SJSA1 (cell line): Measurements from ENCODE around the gene MFSD11. TPM values are rescaled to one million over a fixed set of nuclear protein-coding genes. Genes with fewer than 3 reads are reported as not detected.
"Not testable (repeated sequence)": the region's sequence is repeated elsewhere in the genome, so short reads cannot be mapped to it uniquely, and the experiment has no call there.

Experiments used
- DNase-seq, 2 experiments: peaks; one replicate each; pipeline ENCODE4 v3.0.0-alpha.2; 2015 to 2020; ENCODE audit warnings: low spot score in 2 of 2, low read depth in 1 of 2
- H3K27ac ChIP-seq: fragments of 250-450 bp; sonication (Bioruptor Pico); 2 replicates; pipeline ENCODE4 v1.5.1; 2020; ENCODE audit warnings: mild to moderate bottlenecking, moderate library complexity
- H3K27me3 ChIP-seq: fragments of 250-450 bp; sonication (Bioruptor Pico); replicated peaks from 2 replicates; pipeline ENCODE4 v1.5.1; 2020; ENCODE audit warnings: mild to moderate bottlenecking, moderate library complexity
- H3K36me3 ChIP-seq: fragments of 250-450 bp; sonication (Bioruptor Pico); 2 replicates; pipeline ENCODE4 v1.5.1; 2020; ENCODE audit warnings: mild to moderate bottlenecking
- H3K4me1 ChIP-seq: fragments of 250-450 bp; sonication (Bioruptor Pico); replicated peaks from 2 replicates; pipeline ENCODE4 v1.6.1; 2021; ENCODE audit warnings: mild to moderate bottlenecking
- H3K4me3 ChIP-seq: fragments of 250-450 bp; sonication (Bioruptor Pico); 2 replicates; pipeline ENCODE4 v1.5.1; 2020; ENCODE audit warnings: mild to moderate bottlenecking
- H3K9me3 ChIP-seq: fragments of 250-450 bp; sonication (Bioruptor Pico); replicated peaks from 2 replicates; pipeline ENCODE4 v1.5.1; 2020; ENCODE audit warnings: mild to moderate bottlenecking
- total RNA-seq: library from RNA; depleted of rRNA; stranded (reverse); fragments of >200 nt; shearing (Covaris generic); gene quantifications from 2 replicates; pipeline ENCODE4 v1.2.3, GENCODE V29; 2014

MFSD11 gene
- total RNA-seq, 1 experiment from 2014 or later, result 37.3 TPM

DNA sequence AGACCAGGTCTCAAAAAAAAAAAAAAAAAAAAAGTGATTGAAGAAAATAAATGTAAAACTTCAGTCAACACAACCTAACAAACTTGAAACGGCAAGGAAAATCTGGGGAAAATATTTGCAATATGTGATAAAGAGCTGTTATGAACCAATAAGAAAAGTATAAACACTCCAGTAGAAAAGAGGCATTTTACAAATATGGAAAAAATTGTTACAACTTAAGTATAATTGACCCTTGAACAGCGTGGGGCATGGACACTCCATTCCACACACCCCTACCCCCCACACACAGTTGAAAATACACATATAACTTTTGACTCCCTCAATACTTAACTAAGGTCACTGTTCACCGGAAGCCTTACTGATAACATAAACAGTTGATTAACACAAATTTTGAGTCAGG lies 20.7 kb downstream of the MFSD11 start:
- Histone ChIP-seq H3K9me3 (no peaks in the 10 kb centered on the region), H3K27ac (no peak overlapping the region), H3K27me3 (no peaks in the 10 kb centered on the region), H3K36me3 (peaks cover 18% of the 10 kb centered on the region; the same call in 1 of the 2 replicates), H3K4me1 (peaks cover 7% of the 10 kb centered on the region), H3K4me3 (no peak overlapping the region)
- no peak for DNase-seq

DNA sequence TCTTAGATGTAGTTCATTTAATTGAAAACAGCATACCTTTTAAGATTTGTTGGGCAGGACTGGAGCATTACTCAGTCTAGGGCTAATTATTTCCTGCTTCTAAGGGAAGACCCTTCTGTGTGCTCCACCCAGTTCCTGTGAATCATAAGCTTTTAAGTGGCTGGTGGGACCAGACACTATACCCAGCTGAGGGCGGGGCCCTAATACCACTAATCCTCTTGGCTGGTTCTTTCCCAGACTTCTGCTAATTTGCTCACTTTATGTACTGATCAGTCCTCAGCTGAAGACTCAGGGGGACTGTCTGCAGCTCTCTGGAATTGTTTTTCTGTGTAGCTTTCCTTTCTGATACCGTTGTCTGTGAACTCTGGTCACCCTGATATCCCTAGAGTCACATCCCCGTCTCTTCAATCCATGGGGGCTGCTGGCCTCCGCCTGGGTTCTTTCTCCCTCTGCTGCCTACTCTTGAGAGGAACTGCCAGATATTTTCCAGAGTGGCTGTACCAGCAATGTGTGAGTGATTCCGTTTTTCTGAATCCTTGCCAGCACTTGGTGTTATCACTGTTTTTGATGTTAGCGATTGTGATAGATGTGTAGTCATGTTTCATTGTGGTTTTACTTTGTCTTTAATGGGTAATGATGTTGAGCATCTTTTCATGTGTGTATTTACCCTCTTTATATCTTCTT lies 35.1 kb downstream of the MFSD11 start:
- H3K9me3 ChIP-seq, result no peaks in the 10 kb centered on the region
- H3K4me1 ChIP-seq, result peaks cover 27% of the 10 kb centered on the region
- peak overlapping the region; percentile 56 for H3K27ac ChIP-seq
- peak overlapping the region; percentile 8; the same call in 1 of the 2 replicates for H3K4me3 ChIP-seq
- H3K36me3 ChIP-seq, result peaks cover 10% of the 10 kb centered on the region; the same call in 1 of the 2 replicates
- no peaks in the 10 kb centered on the region for H3K27me3 ChIP-seq
- peak; percentile 86 to 91 for DNase-seq

DNA sequence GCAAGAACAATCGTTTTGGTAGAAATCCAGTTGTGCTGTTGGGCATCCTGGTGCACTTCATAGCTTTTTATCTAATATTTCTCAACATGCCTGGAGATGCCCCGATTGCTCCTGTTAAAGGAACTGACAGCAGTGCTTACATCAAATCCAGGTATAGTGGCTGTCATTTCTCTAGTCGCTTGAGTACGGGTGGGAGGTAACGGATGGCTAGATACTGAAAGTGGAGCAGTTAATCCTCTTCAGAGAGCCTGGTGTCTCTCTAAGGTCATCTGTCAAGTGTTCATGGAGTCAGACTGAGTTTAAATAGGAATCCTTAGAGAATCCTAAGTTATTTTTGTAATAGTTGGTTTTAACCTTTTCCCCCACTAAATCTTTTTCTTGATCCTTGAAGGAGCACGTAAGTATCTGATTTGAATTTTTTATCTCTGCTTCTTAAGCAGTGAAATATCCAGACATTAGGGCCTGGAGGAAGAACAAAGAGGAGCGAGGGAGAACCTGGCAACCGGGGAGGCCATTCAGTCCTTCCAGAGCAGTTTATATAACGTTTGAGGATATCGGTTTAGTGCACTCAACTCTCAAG lies 37.2 kb downstream of the MFSD11 start:
- peaks cover 28% of the 10 kb centered on the region for H3K4me1 ChIP-seq
- no peaks in the 10 kb centered on the region for H3K27me3 ChIP-seq

DNA sequence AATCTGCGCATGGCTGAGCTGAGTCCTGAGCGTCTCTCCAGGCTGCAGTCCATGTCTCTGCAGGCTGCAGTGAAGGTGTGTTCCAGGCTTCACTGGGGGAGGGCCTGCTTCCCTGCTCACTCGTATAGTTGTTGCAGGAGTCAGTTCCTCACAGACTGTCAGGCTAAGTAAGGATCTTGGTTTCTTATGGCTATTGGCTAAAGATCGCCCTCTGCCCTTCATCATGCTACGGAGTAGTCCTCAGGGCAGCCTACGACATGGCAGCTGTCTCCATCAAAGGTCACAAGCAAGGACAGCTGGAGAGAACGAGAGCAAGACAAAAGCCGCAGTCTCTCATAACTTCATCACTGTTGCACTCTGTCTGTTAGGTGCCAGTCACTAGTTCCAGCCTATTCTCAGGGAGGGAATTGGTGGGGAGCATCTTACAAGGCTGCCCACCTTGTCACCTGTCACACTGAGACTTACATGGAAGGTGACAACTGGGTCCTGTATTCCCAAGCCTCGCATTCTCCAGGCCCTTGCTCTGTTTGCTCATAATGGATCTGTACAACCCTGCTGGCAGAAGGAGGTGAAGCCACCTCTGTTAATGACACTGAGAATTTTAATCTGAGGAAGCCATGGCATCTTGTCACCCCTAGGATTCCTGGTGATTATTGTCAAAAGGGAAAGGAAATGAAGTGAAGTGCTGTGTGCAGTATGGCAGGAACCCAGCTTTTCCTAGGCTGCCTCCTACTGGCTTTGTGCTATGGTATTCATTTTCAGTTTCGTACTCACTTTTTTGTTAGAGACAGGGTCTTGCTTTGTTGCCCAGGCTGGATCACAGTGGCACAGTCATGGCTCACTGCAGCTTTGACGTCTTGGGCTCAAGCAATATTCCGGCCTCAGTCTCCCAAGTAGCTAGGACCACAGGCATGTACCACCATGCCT lies 43.4 kb downstream of the MFSD11 start:
- no peaks in the 10 kb centered on the region for H3K9me3 ChIP-seq
- no peak overlapping the region for H3K4me3 ChIP-seq
- DNase-seq, result no peak
- no peaks in the 10 kb centered on the region for H3K27me3 ChIP-seq
- no peak overlapping the region for H3K27ac ChIP-seq
- H3K4me1 ChIP-seq, result peaks cover 13% of the 10 kb centered on the region
- peaks cover 28% of the 10 kb centered on the region for H3K36me3 ChIP-seq

More for the DNA sequence above, 37.2 kb downstream of the MFSD11 start:
- Histone ChIP-seq H3K36me3 (peaks cover 18% of the 10 kb centered on the region; the same call in 1 of the 2 replicates), H3K27ac (no peak overlapping the region), H3K4me3 (no peak overlapping the region), H3K9me3 (no peaks in the 10 kb centered on the region)
- no peak for DNase-seq

DNA sequence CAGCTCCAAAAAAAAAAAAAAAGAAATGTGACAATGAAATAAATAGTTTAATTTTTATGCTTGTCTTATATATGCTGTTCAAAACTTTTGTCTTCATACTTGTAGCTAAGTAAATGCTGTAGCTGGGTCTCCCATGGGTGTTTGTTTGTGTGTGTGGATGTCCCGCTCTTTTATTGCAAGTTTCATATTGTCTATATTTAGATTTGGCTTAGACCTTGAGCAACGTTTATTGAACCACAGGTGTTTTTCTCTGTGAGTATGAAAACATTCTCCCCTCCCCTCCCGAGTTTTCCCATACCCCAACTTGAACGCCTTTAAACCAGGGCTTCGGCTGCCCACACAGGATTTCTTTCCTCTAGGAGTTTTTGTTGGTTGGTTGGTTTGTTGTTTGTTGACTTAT lies 45.2 kb downstream of the MFSD11 start:
- H3K27me3 ChIP-seq, result no peaks in the 10 kb centered on the region
- peaks cover 11% of the 10 kb centered on the region for H3K4me1 ChIP-seq
- H3K27ac ChIP-seq, result no peak overlapping the region
- no peak overlapping the region for H3K4me3 ChIP-seq
- peaks cover 23% of the 10 kb centered on the region for H3K36me3 ChIP-seq
- no peak for DNase-seq
- H3K9me3 ChIP-seq, result no peaks in the 10 kb centered on the region

DNA sequence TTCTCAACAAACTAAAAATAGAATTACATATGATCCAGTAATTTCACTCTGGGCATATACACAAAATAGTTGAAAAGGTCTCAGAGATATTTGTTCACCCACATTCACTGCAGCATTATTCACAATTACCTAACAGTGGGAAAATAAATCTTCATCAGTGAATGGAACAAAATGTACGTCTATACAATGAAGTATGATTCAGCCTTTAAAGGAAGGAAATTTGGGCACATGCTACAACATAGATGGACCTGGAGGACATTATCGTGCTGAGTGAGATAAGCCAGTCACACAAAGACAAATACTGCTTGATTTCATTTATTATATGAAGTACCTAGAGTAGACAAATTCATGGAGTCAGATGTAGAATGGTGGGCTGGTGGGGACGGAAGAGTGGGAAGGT lies 47.0 kb downstream of the MFSD11 start:
- Histone ChIP-seq H3K27ac (no peak overlapping the region), H3K27me3 (no peaks in the 10 kb centered on the region), H3K36me3 (peaks cover 17% of the 10 kb centered on the region), H3K4me3 (no peak overlapping the region), H3K4me1 (peaks cover 28% of the 10 kb centered on the region), H3K9me3 (no peaks in the 10 kb centered on the region)
- no peak for DNase-seq

DNA sequence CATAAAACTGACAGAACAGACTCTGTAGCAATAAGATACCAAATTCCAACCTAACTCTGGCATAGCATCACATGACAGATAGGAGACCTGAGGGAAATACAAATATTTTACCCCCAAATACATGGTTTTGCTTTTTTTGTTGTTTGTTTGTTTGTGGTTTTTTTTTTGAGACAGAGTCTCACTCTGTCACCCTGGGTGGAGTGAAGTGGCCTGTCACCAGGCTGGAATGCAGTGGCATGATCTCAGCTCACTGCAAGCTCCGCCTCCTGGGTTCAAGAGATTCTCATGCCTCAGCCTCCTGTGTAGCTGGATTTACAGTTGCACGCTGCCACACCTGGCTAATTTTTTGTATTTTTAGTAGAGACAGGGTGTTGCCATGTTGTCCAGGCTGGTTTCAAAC lies 49.9 kb downstream of the MFSD11 start:
- peak overlapping the region; percentile 29 for H3K27ac ChIP-seq
- not testable (repeated sequence) for H3K36me3 ChIP-seq, H3K27me3 ChIP-seq, H3K4me3 ChIP-seq, H3K9me3 ChIP-seq
- H3K4me1 ChIP-seq, result peaks cover 47% of the 10 kb centered on the region
- DNase-seq, result peak; percentile 88 to 89

DNA sequence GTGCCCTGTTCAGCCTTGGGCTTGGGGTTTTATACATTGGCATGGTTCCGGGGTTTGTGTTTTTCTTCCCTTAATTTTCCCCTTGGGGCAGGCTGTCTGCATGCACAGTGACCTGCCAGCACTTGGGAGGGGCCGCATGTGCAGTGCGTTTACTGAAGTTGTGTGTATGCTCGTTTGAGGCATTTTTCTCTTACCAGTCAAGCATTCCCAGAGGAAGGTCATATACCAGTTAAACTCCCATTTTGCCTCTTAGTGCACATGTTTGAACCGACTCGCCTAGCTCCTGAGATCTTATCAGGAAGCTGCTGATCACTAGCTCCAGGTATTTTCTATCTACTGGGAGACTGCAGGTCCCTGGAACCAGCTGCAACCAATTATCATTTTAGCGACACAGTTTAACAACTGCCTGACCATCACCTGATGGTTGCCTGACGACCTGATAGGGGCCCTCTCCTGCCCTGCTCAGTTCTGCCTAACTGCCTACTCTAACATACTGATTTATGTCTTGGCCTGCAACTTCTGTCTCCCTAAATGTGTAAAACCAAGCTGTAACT lies 51.4 kb downstream of the MFSD11 start:
- Histone ChIP-seq H3K9me3 (no peaks in the 10 kb centered on the region), H3K4me3 (no peak overlapping the region), H3K27ac (no peak overlapping the region), H3K27me3 (no peaks in the 10 kb centered on the region), H3K4me1 (peaks cover 51% of the 10 kb centered on the region), H3K36me3 (peaks cover 10% of the 10 kb centered on the region; the same call in 1 of the 2 replicates)
- peak in 1 of 2 experiments; percentile 33 for DNase-seq

DNA sequence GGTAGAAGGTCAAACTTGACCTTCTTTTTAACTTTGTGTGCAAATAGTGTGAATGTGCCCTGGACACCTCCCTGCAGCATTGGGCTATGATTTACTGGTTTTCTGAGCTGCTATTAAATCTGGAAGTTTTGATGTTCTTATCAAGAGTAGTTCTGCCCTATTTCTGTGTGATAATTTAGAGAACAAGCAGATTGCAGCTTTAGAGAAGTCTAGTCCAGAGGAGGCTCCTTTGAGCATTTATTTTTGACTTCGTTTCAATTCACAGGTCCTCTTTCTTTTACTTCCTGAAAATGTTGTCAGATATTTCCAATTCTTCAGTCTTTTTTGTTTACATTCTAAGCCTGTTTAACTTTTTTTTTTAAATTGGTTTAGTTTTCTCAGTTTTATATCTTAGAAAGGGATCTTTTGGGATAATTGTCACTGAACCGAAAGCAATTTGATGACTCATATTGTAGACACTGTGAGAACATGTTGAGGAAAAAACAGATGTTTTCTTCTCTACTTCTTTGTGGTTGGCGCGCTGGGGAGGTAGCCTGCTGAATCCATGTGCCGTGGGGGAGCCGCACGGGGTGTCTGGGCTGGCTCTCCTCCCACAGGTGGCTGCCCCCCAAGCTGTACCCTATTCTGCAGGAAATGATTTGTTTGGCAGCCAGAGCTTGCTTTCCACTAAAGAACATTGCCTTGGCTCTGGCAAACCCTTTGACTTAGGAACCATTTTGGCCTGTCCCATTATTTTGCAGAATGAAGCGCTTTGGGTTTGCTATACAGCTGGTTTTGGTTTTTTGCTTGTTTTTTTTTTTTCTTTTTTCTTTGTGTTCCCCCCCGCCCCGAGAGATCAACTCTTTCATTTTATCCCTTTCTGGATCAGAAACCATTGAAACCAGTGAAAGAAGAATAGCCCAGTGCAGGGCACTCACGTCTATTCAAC lies 53.4 kb downstream of the MFSD11 start:
- H3K36me3 ChIP-seq, result 0 out of 2 replicates have a peak, but pooled peaks cover 3% of the 10 kb centered on the region
- H3K4me1 ChIP-seq, result peaks cover 55% of the 10 kb centered on the region
- DNase-seq, result peak; percentile 79 to 90
- H3K9me3 ChIP-seq, result no peaks in the 10 kb centered on the region
- peak overlapping the region; percentile 43 for H3K27ac ChIP-seq
- H3K4me3 ChIP-seq, result no peak overlapping the region
- H3K27me3 ChIP-seq, result no peaks in the 10 kb centered on the region

DNA sequence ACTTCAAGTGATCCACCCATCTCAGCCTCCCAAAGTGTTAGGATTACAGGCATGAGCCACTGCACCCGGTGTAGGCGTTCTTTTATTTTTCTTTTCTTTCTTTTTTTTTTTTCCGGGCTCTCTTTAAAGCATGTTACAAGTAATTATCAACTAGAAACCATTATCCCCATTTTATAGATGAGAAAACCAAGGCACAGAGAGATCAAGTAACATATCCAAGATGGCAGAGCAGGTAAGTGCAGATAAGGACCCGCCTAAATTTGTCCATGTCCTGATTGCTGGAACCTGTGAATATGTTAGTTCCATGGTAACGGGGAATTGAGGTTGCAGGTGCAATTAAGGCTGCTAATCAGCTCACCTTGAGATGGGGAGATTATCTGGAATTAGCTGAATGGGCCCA lies 54.4 kb downstream of the MFSD11 start:
- Histone ChIP-seq H3K4me3 (no peak overlapping the region), H3K9me3 (no peaks in the 10 kb centered on the region), H3K4me1 (peaks cover 57% of the 10 kb centered on the region), H3K27ac (no peak overlapping the region), H3K27me3 (no peaks in the 10 kb centered on the region), H3K36me3 (no peaks in the 10 kb centered on the region)
- DNase-seq, result no peak

DNA sequence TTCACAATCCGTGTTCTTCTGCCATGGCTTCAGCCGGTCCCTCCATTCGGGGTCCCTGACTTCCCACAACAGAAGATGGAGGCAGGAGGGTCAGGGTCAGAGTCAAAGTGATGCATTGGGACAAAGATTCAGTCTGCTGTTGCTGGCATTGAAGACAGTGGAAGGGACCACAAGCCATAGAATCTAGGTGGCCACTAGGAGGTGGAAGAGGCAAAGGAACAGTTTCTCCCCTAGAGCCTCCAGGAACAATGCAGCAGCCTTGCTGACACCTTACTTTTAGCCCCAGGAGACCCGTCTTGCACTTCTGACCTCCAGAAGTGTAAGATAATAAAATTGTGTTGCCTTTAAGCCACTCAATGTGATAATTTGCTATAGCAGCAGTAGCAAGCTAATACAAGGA lies 55.9 kb downstream of the MFSD11 start:
- DNase-seq, result peak; percentile 50 to 67
- Histone ChIP-seq H3K36me3 (no peaks in the 10 kb centered on the region), H3K9me3 (no peaks in the 10 kb centered on the region), H3K4me1 (peaks cover 47% of the 10 kb centered on the region), H3K4me3 (no peak overlapping the region), H3K27me3 (no peaks in the 10 kb centered on the region), H3K27ac (no peak overlapping the region)

DNA sequence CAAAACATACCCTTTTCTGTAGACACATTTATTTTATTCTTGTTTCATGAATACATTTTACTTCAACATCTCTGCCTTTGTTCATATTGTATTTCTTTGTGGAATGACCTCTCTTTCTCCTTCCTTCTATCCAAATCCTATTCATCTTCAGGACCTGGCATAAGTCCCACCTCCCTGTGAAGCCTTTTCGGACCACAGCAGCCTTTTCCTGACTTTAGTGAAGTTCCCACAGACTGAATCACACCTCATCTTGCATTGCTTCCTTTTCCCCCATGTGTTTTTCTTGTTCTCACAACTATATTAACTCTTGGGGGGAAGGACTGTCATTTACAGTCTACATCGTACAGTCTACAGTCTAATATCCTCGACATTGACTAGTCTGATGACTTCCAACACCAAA lies 58.2 kb downstream of the MFSD11 start:
- H3K36me3 ChIP-seq, result no peaks in the 10 kb centered on the region
- peaks cover 28% of the 10 kb centered on the region for H3K4me1 ChIP-seq
- no peak overlapping the region for H3K27ac ChIP-seq
- no peaks in the 10 kb centered on the region for H3K9me3 ChIP-seq
- no peak overlapping the region for H3K4me3 ChIP-seq
- DNase-seq, result no peak
- no peaks in the 10 kb centered on the region for H3K27me3 ChIP-seq
